ENCODE results near the gene ABCA13. TPM values are rescaled to one million over a fixed set of nuclear protein-coding genes. Genes with fewer than 3 reads are reported as not detected.

Gene ABCA13
- total RNA-seq, 1 donor from 2014 or later = 2.2 TPM

DNA sequence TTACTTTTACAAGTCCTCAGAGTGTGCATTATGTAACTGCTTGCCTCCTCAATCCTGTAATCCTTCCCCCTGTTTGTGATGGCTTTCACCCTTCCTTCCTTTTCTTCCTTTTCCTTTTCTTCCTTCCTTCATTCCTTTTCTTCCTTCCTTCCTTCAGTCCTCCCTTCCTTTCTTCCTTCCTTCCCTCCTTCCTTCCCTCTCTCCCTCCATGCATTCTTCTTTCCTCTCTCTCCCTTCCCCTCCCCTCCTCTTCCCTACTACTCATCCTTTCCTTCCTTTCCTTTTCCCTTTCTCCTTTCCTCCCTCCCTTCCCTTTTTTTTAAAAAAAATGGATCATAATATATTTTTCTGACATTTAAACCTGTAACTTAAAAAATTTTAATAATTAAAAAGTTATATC, 22.2 kb upstream of the ABCA13 start:
- Histone ChIP-seq H3K36me3 (no peaks in the 10 kb centered on the region), H3K27me3 (ENCODE audit: low read depth) (no peaks in the 10 kb centered on the region), H3K4me1 (no peaks in the 10 kb centered on the region), H3K4me3 (no peak overlapping the region), H3K27ac (no peak overlapping the region), H3K9me3 (no peaks in the 10 kb centered on the region)
- intact Hi-C loops (cut with DNase I) = no loop called here
- TF ChIP-seq CTCF (IDR thresholded peaks at IDR 0.05) = no peak
- ATAC-seq = no peak
- no peak for DNase-seq

- no peak for DNase-seq
- H3K27me3 ChIP-seq (ENCODE audit: low read depth) = no peaks in the 10 kb centered on the region
- H3K27ac ChIP-seq = no peak overlapping the region
- no peak for ATAC-seq
- no peaks in the 10 kb centered on the region for H3K9me3 ChIP-seq
- H3K4me1 ChIP-seq = no peaks in the 10 kb centered on the region
- H3K36me3 ChIP-seq = no peaks in the 10 kb centered on the region
- H3K4me3 ChIP-seq = no peak overlapping the region
- TF ChIP-seq CTCF (IDR thresholded peaks at IDR 0.05) = no peak
- intact Hi-C loops (cut with DNase I) = no loop called here
These were observed 21.2 kb upstream of the ABCA13 start for GRCh38 chr7:48150086-48150485.

DNA sequence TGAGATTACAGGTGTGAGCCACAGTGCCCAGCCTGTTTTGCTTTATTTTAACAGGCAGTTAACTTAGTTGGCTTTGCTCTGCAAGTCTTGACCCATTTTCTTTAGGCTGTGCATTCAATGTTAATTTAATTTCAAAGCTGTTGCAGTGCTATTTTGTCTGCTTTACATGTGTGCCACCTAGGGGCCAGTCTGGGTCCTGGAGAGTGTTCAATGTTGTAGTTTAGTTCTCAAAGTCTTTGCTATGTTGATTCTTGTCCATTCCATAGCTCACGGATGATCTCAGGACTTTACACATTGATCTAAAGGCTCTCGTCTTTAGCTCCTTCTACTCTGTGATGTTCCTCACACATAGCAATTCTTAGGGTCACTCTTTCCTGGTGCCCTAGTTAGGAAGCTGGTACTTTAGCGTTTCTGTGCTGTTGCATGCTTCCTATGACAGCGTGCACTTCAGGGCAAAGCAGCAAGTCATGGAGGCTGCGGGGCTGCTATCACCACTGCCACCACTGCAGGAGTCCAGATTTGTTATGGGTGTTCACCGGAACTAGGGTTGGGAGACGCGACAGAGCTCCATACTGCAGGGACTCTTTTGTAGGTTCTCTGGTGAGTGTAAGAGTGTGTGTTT, 16.4 kb upstream of the ABCA13 start:
- Histone ChIP-seq H3K36me3 (no peaks in the 10 kb centered on the region), H3K4me1 (no peaks in the 10 kb centered on the region), H3K27ac (no peak overlapping the region), H3K4me3 (no peak overlapping the region), H3K27me3 (ENCODE audit: low read depth) (no peaks in the 10 kb centered on the region), H3K9me3 (no peaks in the 10 kb centered on the region)
- intact Hi-C loops (cut with DNase I) = no loop called here
- DNase-seq (no peak), ATAC-seq (peak; percentile 57 to 62)
- TF ChIP-seq CTCF (IDR thresholded peaks at IDR 0.05) = peak; percentile 48

DNA sequence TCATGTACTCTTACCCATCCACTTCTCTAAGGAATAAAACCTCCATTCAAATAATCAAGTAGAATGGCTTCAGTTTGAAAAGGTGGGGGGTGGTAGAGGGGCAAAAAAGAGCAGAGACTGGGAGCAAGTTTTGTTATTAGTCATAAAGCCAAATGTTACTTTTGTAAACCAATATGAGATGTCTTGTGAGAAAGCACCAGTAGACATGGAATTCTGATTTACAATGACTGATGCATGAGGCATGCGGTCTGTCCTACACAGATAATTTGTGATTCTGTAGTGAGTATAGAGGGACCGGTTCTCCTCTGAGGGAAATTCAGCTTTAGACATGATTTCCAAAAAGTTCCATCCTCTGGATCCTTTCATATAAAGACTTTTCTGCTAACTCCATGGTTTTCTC, 12.9 kb upstream of the ABCA13 start:
- no peak for TF ChIP-seq CTCF (IDR thresholded peaks at IDR 0.05)
- DNase-seq (no peak), ATAC-seq (no peak)
- no peaks in the 10 kb centered on the region for H3K27me3 ChIP-seq (ENCODE audit: low read depth)
- H3K27ac ChIP-seq = no peak overlapping the region
- H3K4me3 ChIP-seq = no peak overlapping the region
- intact Hi-C loops (cut with DNase I) = no loop called here
- no peaks in the 10 kb centered on the region for H3K36me3 ChIP-seq
- no peaks in the 10 kb centered on the region for H3K9me3 ChIP-seq
- H3K4me1 ChIP-seq = no peaks in the 10 kb centered on the region

DNA sequence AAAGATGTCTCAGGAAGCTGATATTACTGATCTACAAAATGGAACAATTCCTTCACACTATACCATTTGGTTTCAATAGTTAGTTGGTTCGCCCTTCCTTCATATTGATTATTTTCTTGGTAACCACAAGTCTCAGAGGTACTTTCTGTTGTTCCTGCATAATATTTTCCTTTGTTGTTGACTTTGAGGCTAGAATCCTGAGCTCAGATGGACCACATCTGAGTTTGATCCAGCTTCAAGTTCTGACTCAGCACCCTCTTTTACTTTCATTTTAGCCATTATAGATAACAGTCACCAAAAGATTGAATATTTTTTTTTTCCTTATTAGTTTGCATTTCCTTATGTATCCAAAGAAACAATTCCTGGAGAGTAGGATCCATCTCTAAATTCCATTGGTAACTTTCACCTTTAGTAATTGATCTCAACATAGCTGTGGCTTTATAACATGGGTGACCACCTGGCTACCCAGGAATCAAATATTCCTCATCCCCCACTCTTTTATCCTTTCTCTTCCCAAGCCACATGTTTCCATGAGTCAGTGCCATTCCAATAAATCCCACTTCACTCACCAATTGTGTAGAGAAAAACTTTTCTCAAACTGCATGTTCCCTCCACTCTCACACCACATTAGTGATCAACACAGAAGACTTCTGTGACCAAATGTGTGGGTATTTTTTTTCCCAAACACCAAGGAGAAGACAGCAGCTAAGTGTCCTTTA, 9.7 kb upstream of the ABCA13 start:
- DNase-seq (no peak), ATAC-seq (no peak)
- Histone ChIP-seq H3K36me3 (no peaks in the 10 kb centered on the region), H3K27me3 (ENCODE audit: low read depth) (no peaks in the 10 kb centered on the region), H3K9me3 (no peaks in the 10 kb centered on the region), H3K4me1 (no peaks in the 10 kb centered on the region), H3K4me3 (no peak overlapping the region), H3K27ac (no peak overlapping the region)
- TF ChIP-seq CTCF (IDR thresholded peaks at IDR 0.05) = no peak
- intact Hi-C loops (cut with DNase I) = no loop called here
